ENCODE measurements around the gene SDHAF4. TPM values are rescaled to one million over a fixed set of nuclear protein-coding genes. Genes with fewer than 3 reads are reported as not detected.

SDHAF4 gene
- total RNA-seq, result 10 to 100 TPM in 2 of 5 donors, 1 to 10 TPM in 3; 4.0 to 13.4 (median 8.3) TPM
- total RNA-seq (2013), result 13.2 TPM
- total RNA-seq, result 1.2 to 9.6 (median 5.0) reads per million in 29 experiments

- H3K27ac Mint-ChIP-seq, result peak within 1 kb of the TSS; percentile 87 to 89
- under 1% methylated on average over 43 of the region's 49 CpGs for WGBS (ENCODE audit: insufficient coverage)
- Histone ChIP-seq H3K27me3 (replicated peaks in 1 of 2; ENCODE audit: control insufficient read depth in 2 of 2, extremely low read depth in 1 of 2, insufficient read depth in 2 of 2, low read length in 1 of 2) (no peaks in the 10 kb centered on the region), H3K4me3 (ENCODE audit: control insufficient read depth in 1 of 2, extremely low read depth in 1 of 2, low read length in 1 of 2) (peak within 1 kb of the TSS; percentile 62 to 81), H3K4me1 (ENCODE audit: control insufficient read depth in 1 of 2, extremely low read depth in 1 of 2, insufficient read depth in 2 of 2, low read length in 2 of 2) (peaks cover 2 to 15% of the 10 kb centered on the region in 2 experiments), H3K36me3 (ENCODE audit: control insufficient read depth in 2 of 2, extremely low read depth in 1 of 2, insufficient read depth in 1 of 2, low read length in 1 of 2) (no peaks in the 10 kb centered on the region), H3K9me3 (no peaks in the 10 kb centered on the region), H3K27ac (ENCODE audit: low read length) (peak within 1 kb of the TSS; percentile 57)
- H3K27me3 Mint-ChIP-seq, result no peaks in the 10 kb centered on the region
- ATAC-seq (replicated peaks in 1 of 4), result peak; percentile 99 to 100 (median 99)
- H3K4me1 Mint-ChIP-seq, result peaks cover 7 to 24% (median 21%) of the 10 kb centered on the region in 3 donors
- DNase-seq, result peak; percentile 88 to 97 (median 94)
- ChIA-PET CTCF (interaction anchor here (0.6 to 1.5 kb wide), 7 partner anchors 17 to 770 kb away, joined by 3 to 5 read pairs (median 3); partner anchors contain the start of gene LMBRD1 (in 1 of the 2)), POLR2A (interaction anchor here in 1 of 2 donors (0.6 to 0.7 kb wide), 2 partner anchors 9 to 10 kb away, joined by 4 to 8 read pairs; no protein-coding TSS in a partner anchor)
- H3K36me3 Mint-ChIP-seq, result peaks cover 11% of the 10 kb centered on the region
- H3K9me3 Mint-ChIP-seq, result peaks cover 0 to 4% (median 0%) of the 10 kb centered on the region in 3 donors
- H3K4me3 Mint-ChIP-seq, result peak within 1 kb of the TSS; percentile 82 to 87 (median 86)
These were observed at the start of gene SDHAF4 for GRCh38 chr6:70566751-70567382. SDHAF4 (plus strand) TSS chr6:70566930; CDS start chr6:70566941, 11 bp downstream.

DNA sequence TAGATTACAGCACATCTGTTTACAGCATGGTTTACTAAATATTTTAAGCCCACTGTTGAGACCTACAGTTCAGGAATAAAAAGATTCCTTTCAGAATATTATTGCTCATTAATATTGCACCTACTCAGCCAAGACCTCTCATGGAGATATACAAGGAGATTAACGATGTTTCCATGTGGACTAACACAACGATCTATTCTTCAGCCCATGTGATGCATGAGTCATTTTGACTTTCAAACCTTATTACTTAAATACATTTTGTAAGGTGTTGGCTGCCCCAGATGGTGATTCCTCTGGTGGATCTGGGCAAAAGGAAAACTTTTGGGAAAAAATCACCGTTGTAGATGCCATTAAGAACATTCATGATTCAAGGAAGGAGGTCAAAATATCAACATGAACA lies 48.0 kb upstream of the SDHAF4 start:
- Mint-ChIP-seq H3K27ac (no peak overlapping the region), H3K36me3 (no peaks in the 10 kb centered on the region), H3K4me3 (no peak overlapping the region), H3K9me3 (no peaks in the 10 kb centered on the region), H3K4me1 (peaks cover 7 to 16% (median 7%) of the 10 kb centered on the region in 3 donors), H3K27me3 (no peaks in the 10 kb centered on the region)
- Histone ChIP-seq H3K9me3 (no peaks in the 10 kb centered on the region), H3K4me3 (ENCODE audit: control insufficient read depth in 1 of 2, extremely low read depth in 1 of 2, low read length in 1 of 2) (no peak overlapping the region), H3K4me1 (ENCODE audit: control insufficient read depth in 1 of 2, extremely low read depth in 1 of 2, insufficient read depth in 2 of 2, low read length in 2 of 2) (peaks cover 0 to 4% of the 10 kb centered on the region in 2 experiments), H3K36me3 (ENCODE audit: control insufficient read depth in 2 of 2, extremely low read depth in 1 of 2, insufficient read depth in 1 of 2, low read length in 1 of 2) (no peaks in the 10 kb centered on the region), H3K27ac (ENCODE audit: low read length) (no peak overlapping the region), H3K27me3 (replicated peaks in 1 of 2; ENCODE audit: control insufficient read depth in 2 of 2, extremely low read depth in 1 of 2, insufficient read depth in 2 of 2, low read length in 1 of 2) (no peaks in the 10 kb centered on the region)
- DNase-seq, result no peak
- CTCF ChIA-PET, result interaction anchor here (0.5 to 1.2 kb wide), 4 partner anchors 8 to 497 kb away, joined by 3 read pairs; no protein-coding TSS in a partner anchor
- WGBS (ENCODE audit: insufficient coverage), result no CpG with 5 or more reads among the region's 3 CpGs
- ATAC-seq (replicated peaks in 1 of 4), result no peak
- POLR2A ChIA-PET, result interaction anchor here in 1 of 2 donors (0.5 kb wide), 1 partner anchor 46 kb away, joined by 3 read pairs; no protein-coding TSS in a partner anchor

GRCh38 chr6:70520575-70520974 lies 46.2 kb upstream of the SDHAF4 start:
- Mint-ChIP-seq H3K9me3 (no peaks in the 10 kb centered on the region), H3K27ac (no peak overlapping the region), H3K36me3 (peaks cover 10% of the 10 kb centered on the region), H3K27me3 (no peaks in the 10 kb centered on the region), H3K4me3 (no peak overlapping the region), H3K4me1 (peaks cover 7 to 16% (median 7%) of the 10 kb centered on the region in 3 donors)
- Histone ChIP-seq H3K4me3 (ENCODE audit: control insufficient read depth in 1 of 2, extremely low read depth in 1 of 2, low read length in 1 of 2) (no peak overlapping the region), H3K27ac (ENCODE audit: low read length) (no peak overlapping the region), H3K4me1 (ENCODE audit: control insufficient read depth in 1 of 2, extremely low read depth in 1 of 2, insufficient read depth in 2 of 2, low read length in 2 of 2) (peaks cover 0 to 4% of the 10 kb centered on the region in 2 experiments), H3K27me3 (replicated peaks in 1 of 2; ENCODE audit: control insufficient read depth in 2 of 2, extremely low read depth in 1 of 2, insufficient read depth in 2 of 2, low read length in 1 of 2) (no peaks in the 10 kb centered on the region), H3K36me3 (ENCODE audit: control insufficient read depth in 2 of 2, extremely low read depth in 1 of 2, insufficient read depth in 1 of 2, low read length in 1 of 2) (no peaks in the 10 kb centered on the region), H3K9me3 (no peaks in the 10 kb centered on the region)
- CTCF ChIA-PET, result interaction anchor here (0.6 to 4.9 kb wide), 20 partner anchors 12 to 497 kb away, joined by 3 to 56 read pairs (median 4); partner anchors contain the start of gene B3GAT2 (in 1 of the 2)
- POLR2A ChIA-PET, result no interaction called here
- peak in 5 of 35 experiments; percentile 2 to 50 (median 5) for DNase-seq
- no peak for ATAC-seq (replicated peaks in 1 of 4)

GRCh38 chr6:70524721-70525286 lies 41.9 kb upstream of the SDHAF4 start:
- no peaks in the 10 kb centered on the region for H3K9me3 ChIP-seq
- ChIA-PET CTCF (interaction anchor here (0.5 to 0.6 kb wide), 3 partner anchors 18 to 487 kb away, joined by 3 to 4 read pairs (median 3); no protein-coding TSS in a partner anchor), POLR2A (no interaction called here)
- H3K9me3 Mint-ChIP-seq, result no peaks in the 10 kb centered on the region
- H3K27ac ChIP-seq (ENCODE audit: low read length), result no peak overlapping the region
- no peak overlapping the region for H3K27ac Mint-ChIP-seq
- ATAC-seq (replicated peaks in 1 of 4), result no peak
- H3K36me3 Mint-ChIP-seq, result peaks cover 27% of the 10 kb centered on the region
- no peaks in the 10 kb centered on the region for H3K4me1 Mint-ChIP-seq
- H3K27me3 Mint-ChIP-seq, result no peaks in the 10 kb centered on the region
- H3K36me3 ChIP-seq (ENCODE audit: control insufficient read depth in 2 of 2, extremely low read depth in 1 of 2, insufficient read depth in 1 of 2, low read length in 1 of 2), result no peaks in the 10 kb centered on the region
- no CpG with 5 or more reads among the region's 4 CpGs for WGBS (ENCODE audit: insufficient coverage)
- no peaks in the 10 kb centered on the region for H3K4me1 ChIP-seq (ENCODE audit: control insufficient read depth in 1 of 2, extremely low read depth in 1 of 2, insufficient read depth in 2 of 2, low read length in 2 of 2)
- no peaks in the 10 kb centered on the region for H3K27me3 ChIP-seq (replicated peaks in 1 of 2; ENCODE audit: control insufficient read depth in 2 of 2, extremely low read depth in 1 of 2, insufficient read depth in 2 of 2, low read length in 1 of 2)
- DNase-seq, result no peak
- H3K4me3 Mint-ChIP-seq, result no peak overlapping the region
- no peak overlapping the region for H3K4me3 ChIP-seq (ENCODE audit: control insufficient read depth in 1 of 2, extremely low read depth in 1 of 2, low read length in 1 of 2)

- no peaks in the 10 kb centered on the region for H3K9me3 Mint-ChIP-seq
- Histone ChIP-seq H3K27ac (ENCODE audit: low read length) (no peak overlapping the region), H3K27me3 (replicated peaks in 1 of 2; ENCODE audit: control insufficient read depth in 2 of 2, extremely low read depth in 1 of 2, insufficient read depth in 2 of 2, low read length in 1 of 2) (no peaks in the 10 kb centered on the region), H3K4me3 (ENCODE audit: control insufficient read depth in 1 of 2, extremely low read depth in 1 of 2, low read length in 1 of 2) (no peak overlapping the region), H3K36me3 (ENCODE audit: control insufficient read depth in 2 of 2, extremely low read depth in 1 of 2, insufficient read depth in 1 of 2, low read length in 1 of 2) (no peaks in the 10 kb centered on the region), H3K4me1 (ENCODE audit: control insufficient read depth in 1 of 2, extremely low read depth in 1 of 2, insufficient read depth in 2 of 2, low read length in 2 of 2) (no peaks in the 10 kb centered on the region), H3K9me3 (no peaks in the 10 kb centered on the region)
- H3K4me1 Mint-ChIP-seq, result no peaks in the 10 kb centered on the region
- no peak overlapping the region for H3K4me3 Mint-ChIP-seq
- peaks cover 27% of the 10 kb centered on the region for H3K36me3 Mint-ChIP-seq
- no peak overlapping the region for H3K27ac Mint-ChIP-seq
- 90% methylated on average over 2 of the region's 5 CpGs for WGBS (ENCODE audit: insufficient coverage)
- no peaks in the 10 kb centered on the region for H3K27me3 Mint-ChIP-seq
- ChIA-PET POLR2A (no interaction called here), CTCF (interaction anchor here in 1 of 2 donors (0.6 kb wide), 1 partner anchor 9 kb away, joined by 3 read pairs; no protein-coding TSS in a partner anchor)
- ATAC-seq (replicated peaks in 1 of 4) (no peak), DNase-seq (no peak)
These were observed 39.5 kb upstream of the SDHAF4 start for GRCh38 chr6:70527071-70527737.

DNA sequence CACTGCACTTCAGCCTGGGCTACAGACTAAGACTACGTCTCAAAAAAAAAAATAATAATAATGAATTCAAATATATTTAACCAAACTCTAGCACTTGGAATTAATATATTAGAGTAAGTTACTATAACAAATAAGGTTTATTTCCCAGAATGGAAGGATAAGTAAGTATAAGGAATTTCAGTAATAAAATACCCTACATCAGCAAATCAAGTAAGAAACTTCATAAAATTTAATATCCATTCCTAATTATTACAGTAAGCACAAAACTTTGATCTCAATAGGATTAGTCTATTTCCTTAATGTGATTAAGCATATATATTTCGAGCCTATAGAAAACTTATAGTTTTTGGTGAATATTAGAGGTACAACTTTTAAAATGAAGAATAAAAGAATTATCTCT lies 36.7 kb upstream of the SDHAF4 start:
- H3K27me3 Mint-ChIP-seq, result no peaks in the 10 kb centered on the region
- no peaks in the 10 kb centered on the region for H3K4me1 ChIP-seq (ENCODE audit: control insufficient read depth in 1 of 2, extremely low read depth in 1 of 2, insufficient read depth in 2 of 2, low read length in 2 of 2)
- no peaks in the 10 kb centered on the region for H3K27me3 ChIP-seq (replicated peaks in 1 of 2; ENCODE audit: control insufficient read depth in 2 of 2, extremely low read depth in 1 of 2, insufficient read depth in 2 of 2, low read length in 1 of 2)
- H3K9me3 Mint-ChIP-seq, result no peaks in the 10 kb centered on the region
- H3K27ac Mint-ChIP-seq, result no peak overlapping the region
- WGBS (ENCODE audit: insufficient coverage), result no CpG with 5 or more reads among the region's 2 CpGs
- DNase-seq (no peak), ATAC-seq (replicated peaks in 1 of 4) (no peak)
- peaks cover 18% of the 10 kb centered on the region for H3K36me3 Mint-ChIP-seq
- peaks cover 0 to 1% of the 10 kb centered on the region in 2 donors for H3K36me3 ChIP-seq (ENCODE audit: control insufficient read depth in 2 of 2, extremely low read depth in 1 of 2, insufficient read depth in 1 of 2, low read length in 1 of 2)
- H3K4me3 Mint-ChIP-seq, result no peak overlapping the region
- no peaks in the 10 kb centered on the region for H3K4me1 Mint-ChIP-seq
- ChIA-PET POLR2A (no interaction called here), CTCF (interaction anchor here in 1 of 2 donors (0.7 kb wide), 1 partner anchor 17 kb away, joined by 3 read pairs; no protein-coding TSS in a partner anchor)
- H3K4me3 ChIP-seq (ENCODE audit: control insufficient read depth in 1 of 2, extremely low read depth in 1 of 2, low read length in 1 of 2), result no peak overlapping the region
- H3K9me3 ChIP-seq, result no peaks in the 10 kb centered on the region
- no peak overlapping the region for H3K27ac ChIP-seq (ENCODE audit: low read length)

Measured in T-cell (primary cell).